ENCODE data around the gene NUTF2.

Gene NUTF2

GRCh38 chr16:67846320-67847063 is at the start of gene NUTF2:
Gene NUTF2, plus strand, starts transcription at chr16:67846933. Its CDS starts 18,198 bp downstream, at chr16:67865131.
- no peaks in the 10 kb centered on the region for H3K9me3 ChIP-seq (ENCODE audit: control insufficient read depth, insufficient read depth, low read length)
- H3F3A ChIP-seq (ENCODE audit: control insufficient read depth, insufficient read depth), result peaks cover 7% of the 10 kb centered on the region; the same call in 1 of the 2 replicates
- H3K4me1 ChIP-seq (ENCODE audit: control insufficient read depth, low read length), result peaks cover 46% of the 10 kb centered on the region
- H3K4me3 ChIP-seq (ENCODE audit: low read length), result peak within 1 kb of the TSS; percentile 77
- H3K4me2 ChIP-seq (ENCODE audit: low read length), result peak within 1 kb of the TSS; percentile 78
- no peaks in the 10 kb centered on the region for H3K27me3 ChIP-seq (ENCODE audit: control insufficient read depth, low read length)
- no peaks in the 10 kb centered on the region for H3K9me2 ChIP-seq (replicated peaks; ENCODE audit: control insufficient read depth, low read length)
- no peak for TF ChIP-seq CTCF (IDR thresholded peaks at IDR 0.05; ENCODE audit: low read depth, low read length, poor library complexity, severe bottlenecking)
- no peak for TF ChIP-seq EZH2phosphoT487 (IDR thresholded peaks at IDR 0.05; ENCODE audit: borderline replicate concordance, low read length)
- peaks cover 25% of the 10 kb centered on the region for H3K36me3 ChIP-seq (ENCODE audit: control insufficient read depth, low read length)
- H3K79me2 ChIP-seq (ENCODE audit: control insufficient read depth, low read length), result peaks cover 84% of the 10 kb centered on the region
- peaks cover 7% of the 10 kb centered on the region for H4K20me1 ChIP-seq (ENCODE audit: control insufficient read depth, insufficient read depth, low read depth, low read length)
- peak within 1 kb of the TSS; percentile 67 for H3K27ac ChIP-seq (ENCODE audit: low read depth, low read length)

- Histone ChIP-seq H3K36me3 (ENCODE audit: control insufficient read depth, low read length) (peaks cover 38% of the 10 kb centered on the region), H3K9me2 (replicated peaks; ENCODE audit: control insufficient read depth, low read length) (no peaks in the 10 kb centered on the region), H3K27me3 (ENCODE audit: control insufficient read depth, low read length) (no peaks in the 10 kb centered on the region), H3K4me1 (ENCODE audit: control insufficient read depth, low read length) (peaks cover 34% of the 10 kb centered on the region), H3K4me3 (ENCODE audit: low read length) (no peak overlapping the region), H3K27ac (ENCODE audit: low read depth, low read length) (no peak overlapping the region), H3F3A (ENCODE audit: control insufficient read depth, insufficient read depth) (0 out of 2 replicates have a peak, but pooled peaks cover 3% of the 10 kb centered on the region), H3K79me2 (ENCODE audit: control insufficient read depth, low read length) (peaks cover 60% of the 10 kb centered on the region), H3K9me3 (ENCODE audit: control insufficient read depth, insufficient read depth, low read length) (no peaks in the 10 kb centered on the region), H4K20me1 (ENCODE audit: control insufficient read depth, insufficient read depth, low read depth, low read length) (no peaks in the 10 kb centered on the region), H3K4me2 (ENCODE audit: low read length) (no peak overlapping the region)
- TF ChIP-seq EZH2phosphoT487 (IDR thresholded peaks at IDR 0.05; ENCODE audit: borderline replicate concordance, low read length), result no peak
These were observed 46.3 kb upstream of the NUTF2 start for GRCh38 chr16:67800338-67800926.

GRCh38 chr16:67801241-67801640 is 45.5 kb upstream of the NUTF2 start:
- Histone ChIP-seq H3K9me3 (ENCODE audit: control insufficient read depth, insufficient read depth, low read length) (no peaks in the 10 kb centered on the region), H3K27ac (ENCODE audit: low read depth, low read length) (0 out of 2 replicates have a peak overlapping the region, but pooled peaks have one; percentile 15), H3K4me2 (ENCODE audit: low read length) (peak overlapping the region; percentile 20), H3K36me3 (ENCODE audit: control insufficient read depth, low read length) (peaks cover 41% of the 10 kb centered on the region), H4K20me1 (ENCODE audit: control insufficient read depth, insufficient read depth, low read depth, low read length) (no peaks in the 10 kb centered on the region), H3K4me1 (ENCODE audit: control insufficient read depth, low read length) (peaks cover 38% of the 10 kb centered on the region), H3F3A (ENCODE audit: control insufficient read depth, insufficient read depth) (0 out of 2 replicates have a peak, but pooled peaks cover 3% of the 10 kb centered on the region), H3K9me2 (replicated peaks; ENCODE audit: control insufficient read depth, low read length) (no peaks in the 10 kb centered on the region), H3K27me3 (ENCODE audit: control insufficient read depth, low read length) (no peaks in the 10 kb centered on the region), H3K79me2 (ENCODE audit: control insufficient read depth, low read length) (peaks cover 69% of the 10 kb centered on the region), H3K4me3 (ENCODE audit: low read length) (no peak overlapping the region)
- TF ChIP-seq CTCF (IDR thresholded peaks at IDR 0.05; ENCODE audit: low read depth, low read length, poor library complexity, severe bottlenecking) (no peak), EZH2phosphoT487 (IDR thresholded peaks at IDR 0.05; ENCODE audit: borderline replicate concordance, low read length) (no peak)

- peak overlapping the region; percentile 16; the same call in 1 of the 2 replicates for H3K4me3 ChIP-seq (ENCODE audit: low read length)
- H3K27me3 ChIP-seq (ENCODE audit: control insufficient read depth, low read length), result no peaks in the 10 kb centered on the region
- TF ChIP-seq CTCF (IDR thresholded peaks at IDR 0.05; ENCODE audit: low read depth, low read length, poor library complexity, severe bottlenecking) (no peak), EZH2phosphoT487 (IDR thresholded peaks at IDR 0.05; ENCODE audit: borderline replicate concordance, low read length) (no peak)
- peaks cover 38% of the 10 kb centered on the region for H3K4me1 ChIP-seq (ENCODE audit: control insufficient read depth, low read length)
- peaks cover 65% of the 10 kb centered on the region for H3K79me2 ChIP-seq (ENCODE audit: control insufficient read depth, low read length)
- H3K36me3 ChIP-seq (ENCODE audit: control insufficient read depth, low read length), result peaks cover 41% of the 10 kb centered on the region
- H3K9me3 ChIP-seq (ENCODE audit: control insufficient read depth, insufficient read depth, low read length), result no peaks in the 10 kb centered on the region
- 0 out of 2 replicates have a peak overlapping the region, but pooled peaks have one; percentile 15 for H3K27ac ChIP-seq (ENCODE audit: low read depth, low read length)
- no peaks in the 10 kb centered on the region for H3K9me2 ChIP-seq (replicated peaks; ENCODE audit: control insufficient read depth, low read length)
- H3K4me2 ChIP-seq (ENCODE audit: low read length), result peak overlapping the region; percentile 20
- H3F3A ChIP-seq (ENCODE audit: control insufficient read depth, insufficient read depth), result 0 out of 2 replicates have a peak, but pooled peaks cover 3% of the 10 kb centered on the region
- H4K20me1 ChIP-seq (ENCODE audit: control insufficient read depth, insufficient read depth, low read depth, low read length), result no peaks in the 10 kb centered on the region
These were observed 44.9 kb upstream of the NUTF2 start for GRCh38 chr16:67801883-67802282.
